Left lung (tissue), 10 donors: ENCODE data around the gene GCNT2. TPM values are rescaled to one million over a fixed set of nuclear protein-coding genes. Genes with fewer than 3 reads are reported as not detected.
"Not testable (repeated sequence)": the region's sequence is repeated elsewhere in the genome, so short reads cannot be mapped to it uniquely, and the experiment has no call there.

Experiments used
- ATAC-seq: fragments of 200-7000 bp; cut with Tn5 transposase; one replicate; pipeline ENCODE4 v1.9.1; 2020; ENCODE audit warnings: moderate library complexity
- DNase-seq, 4 donors: peaks; one replicate each; pipeline ENCODE4 v3.0.0-alpha.2; 2013 to 2020
- H3K27ac ChIP-seq, 2 donors: fragments of 200-600 bp; sonication (generic) in 1 of 2; one replicate each; pipeline versions ENCODE4 v1.5.0 to v1.8.0; 2020 to 2021
- H3K27me3 ChIP-seq, 2 donors: fragments of 200-600 bp; sonication (generic) in 1 of 2; one replicate each; pipeline versions ENCODE4 v1.5.0 to v1.8.0; 2020 to 2021
- H3K36me3 ChIP-seq, 2 donors: fragments of 200-600 bp; sonication (generic) in 1 of 2; one replicate each; pipeline versions ENCODE4 v1.5.0 to v1.8.0; 2020 to 2021
- H3K4me1 ChIP-seq, 2 donors: fragments of 200-600 bp; one replicate each; pipeline ENCODE4 v1.8.0; 2021
- H3K4me3 ChIP-seq, 2 donors: fragments of 200-600 bp; sonication (generic) in 1 of 2; one replicate each; pipeline versions ENCODE4 v1.5.0 to v1.8.0; 2020 to 2021; ENCODE audit warnings: mild to moderate bottlenecking in 1 of 2
- H3K9me3 ChIP-seq, 2 donors: fragments of 200-600 bp; sonication (generic) in 1 of 2; one replicate each; pipeline versions ENCODE4 v1.5.0 to v1.8.0; 2020 to 2021
- CTCF ChIP-seq, 2 donors: fragments of 200-600 bp; sonication (generic) in 1 of 2; IDR thresholded peaks; one replicate each; pipeline versions ENCODE4 v1.5.0 to v1.8.0; 2021; ENCODE audit warnings: antibody characterized with exemption in 2 of 2
- intact Hi-C, 2 donors: fragments of 100-400 bp; cut with DNase I; formaldehyde crosslinking; loops; one replicate each; pipeline versions ENCODE4 v1.11.2 to v1.14.2; 2022
- polyA plus RNA-seq, 6 donors: library from polyadenylated mRNA; unstranded; fragments of 120-200 nt; gene quantifications; one replicate each; pipeline ENCODE4 v1.2.1, GENCODE V29; 2013; ENCODE audit not compliant: insufficient read length in 6 of 6
- total RNA-seq, 2 donors: library from RNA; stranded (reverse); fragmentation: NEBNext Ultra II Directional; extraction: Animal tissue kit (Norgen Biotek cat#: 25700); gene quantifications; one replicate each; pipeline ENCODE4 v1.2.1, GENCODE V29; 2021
- donor health status: DM: no; HTN: yes; CAD: no.
- donor health status: DM: no; HTN: no; CAD: no.

GCNT2 gene
- total and polyA plus RNA-seq, 8 donors: 14.7 to 32.3 (median 18.0) TPM

DNA sequence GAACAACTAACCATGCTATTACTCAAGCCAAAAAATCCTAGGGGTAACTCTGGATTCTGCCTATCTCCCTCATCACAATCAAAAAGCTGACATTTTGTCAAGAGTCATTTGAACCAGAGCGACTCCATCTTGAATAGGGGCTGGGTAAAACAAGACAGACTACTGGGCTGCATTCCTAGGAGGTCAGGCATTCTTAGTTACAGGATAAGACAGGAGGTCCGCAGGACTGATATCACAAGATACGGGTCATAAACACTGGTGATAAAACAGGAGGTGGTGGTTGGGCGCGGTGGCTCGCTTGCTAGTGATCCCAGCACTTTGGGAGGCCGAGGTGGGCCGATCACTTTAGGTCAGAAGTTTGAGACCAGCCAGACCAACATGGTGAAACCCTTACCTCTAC, 141.1 kb downstream of the GCNT2 start:
- Histone ChIP-seq H3K4me1 (no peaks in the 10 kb centered on the region), H3K4me3 (no peak overlapping the region), H3K27me3 (peaks cover 0 to 4% of the 10 kb centered on the region in 2 donors), H3K36me3 (no peaks in the 10 kb centered on the region), H3K27ac (no peak overlapping the region), H3K9me3 (peaks cover 0 to 4% of the 10 kb centered on the region in 2 donors)
- intact Hi-C loops: no loop called here
- ATAC-seq: no peak
- no peak for TF ChIP-seq CTCF (IDR thresholded peaks at IDR 0.05)
- peak in 1 of 4 donors; percentile 62 for DNase-seq

- H3K27ac ChIP-seq: no peak overlapping the region
- H3K36me3 ChIP-seq: no peaks in the 10 kb centered on the region
- no peaks in the 10 kb centered on the region for H3K4me1 ChIP-seq
- intact Hi-C loops: no loop called here
- no peak for DNase-seq
- peaks cover 0 to 4% of the 10 kb centered on the region in 2 donors for H3K9me3 ChIP-seq
- ATAC-seq: no peak
- H3K27me3 ChIP-seq: peaks cover 0 to 4% of the 10 kb centered on the region in 2 donors
- no peak for TF ChIP-seq CTCF (IDR thresholded peaks at IDR 0.05)
- no peak overlapping the region for H3K4me3 ChIP-seq
These were observed 141.6 kb downstream of the GCNT2 start for GRCh38 chr6:10662742-10663141.

GRCh38 chr6:10665595-10665994, 144.4 kb downstream of the GCNT2 start:
- H3K4me3 ChIP-seq, H3K27ac ChIP-seq, ATAC-seq, H3K36me3 ChIP-seq, H3K27me3 ChIP-seq, intact Hi-C loops, DNase-seq, H3K4me1 ChIP-seq, H3K9me3 ChIP-seq: not testable (repeated sequence)

GRCh38 chr6:10668126-10668917, 147.2 kb downstream of the GCNT2 start:
- Histone ChIP-seq H3K9me3 (peaks cover 0 to 4% of the 10 kb centered on the region in 2 donors), H3K4me3 (no peak overlapping the region), H3K27ac (no peak overlapping the region), H3K36me3 (no peaks in the 10 kb centered on the region), H3K4me1 (no peaks in the 10 kb centered on the region), H3K27me3 (no peaks in the 10 kb centered on the region)
- no peak for DNase-seq
- no peak for ATAC-seq
- intact Hi-C loops: no loop called here
- no peak for TF ChIP-seq CTCF (IDR thresholded peaks at IDR 0.05)

DNA sequence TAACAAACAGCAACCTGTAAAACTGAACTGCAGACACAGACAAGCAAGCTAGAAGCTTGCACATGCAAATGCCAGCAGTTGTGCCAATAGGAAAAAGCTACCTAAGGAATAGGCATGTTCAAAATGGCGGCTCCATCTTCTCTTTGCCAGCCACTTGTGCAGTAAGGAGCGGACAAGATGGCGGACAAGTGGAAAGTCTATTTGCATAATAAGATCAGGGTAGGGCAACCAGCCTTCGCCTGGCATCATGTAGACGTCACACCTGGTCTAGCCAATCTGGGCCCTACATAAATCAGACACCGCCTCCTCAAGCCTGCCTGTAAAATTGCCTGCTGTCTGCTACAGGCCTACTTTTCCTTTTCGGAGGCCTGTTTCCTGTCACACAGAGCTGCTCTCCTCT, 155.3 kb downstream of the GCNT2 start:
- Histone ChIP-seq H3K4me3 (no peak overlapping the region), H3K4me1 (no peaks in the 10 kb centered on the region), H3K36me3 (no peaks in the 10 kb centered on the region), H3K9me3 (no peaks in the 10 kb centered on the region), H3K27me3 (no peaks in the 10 kb centered on the region), H3K27ac (no peak overlapping the region)
- TF ChIP-seq CTCF (IDR thresholded peaks at IDR 0.05): no peak
- no peak for DNase-seq
- intact Hi-C loops: no loop called here
- no peak for ATAC-seq

GRCh38 chr6:10678456-10678855, 157.3 kb downstream of the GCNT2 start:
- Histone ChIP-seq H3K27me3 (no peaks in the 10 kb centered on the region), H3K27ac (no peak overlapping the region), H3K4me3 (no peak overlapping the region), H3K4me1 (no peaks in the 10 kb centered on the region), H3K9me3 (no peaks in the 10 kb centered on the region), H3K36me3 (no peaks in the 10 kb centered on the region)
- ATAC-seq (no peak), DNase-seq (no peak)
- no peak for TF ChIP-seq CTCF (IDR thresholded peaks at IDR 0.05)
- intact Hi-C loops: no loop called here
